HepG2 (cell line): ENCODE data around the gene EYA4. TPM values are rescaled to one million over a fixed set of nuclear protein-coding genes. Genes with fewer than 3 reads are reported as not detected.

Experiments
- ATAC-seq: fragments of 200-7000 bp; cut with Tn5 transposase; 3 replicates; pipeline ENCODE4 v1.9.1; 2020; ENCODE audit warnings: mild to moderate bottlenecking, moderate library complexity
- BruUV-seq: library from RNA; stranded (reverse); fragments of 400-500 nt; replicated peaks from 2 replicates; lab custom pipeline; 2021; lab: Mats Ljungman, UMichigan
- CTCF ChIA-PET: fragments of 300-600 bp; formaldehyde crosslinking; extraction: SDS; loops from one replicate; lab custom pipeline; 2021; ENCODE audit warnings: low total read pairs, inconsistent platforms, low intra/inter-chr PET ratio; lab: Yijun Ruan, JAX
- POLR2A ChIA-PET: fragments of 350-600 bp; sonication (Branson Sonifier 250); formaldehyde crosslinking; loops from one replicate; lab custom pipeline; 2020; ENCODE audit warnings: antibody characterized with exemption, inconsistent platforms; lab: Yijun Ruan, JAX
- DNase-seq: peaks from one replicate; pipeline ENCODE4 v3.0.0-alpha.2; 2015; ENCODE audit warnings: low spot score
- FAIRE-seq: peaks from 3 replicates; lab custom pipeline; 2011; peaks lifted over from hg19 to GRCh38; lab: Jason Lieb, UNC
- H2AFZ ChIP-seq: one replicate; pipeline ENCODE4 v1.6.1; 2011; ENCODE audit warnings: low read length, inconsistent platforms
- H3K27ac ChIP-seq: fragments of 300-600 bp; 3 replicates; pipeline ENCODE4 v1.8.0; 2011; ENCODE audit warnings: mixed run types, mild to moderate bottlenecking, mixed read lengths, low read length, inconsistent platforms; ENCODE audit not compliant: insufficient read depth; ENCODE audit errors: extremely low read length
- H3K27me3 ChIP-seq, 2 experiments: fragments of 200-600 bp in 1 of 2; 2 replicates in 1 of 2; 3 replicates in 1 of 2; pipeline versions ENCODE4 v1.6.0 to v1.8.0; 2011; ENCODE audit warnings: low read length in 2 of 2, mild to moderate bottlenecking in 2 of 2, moderate library complexity in 2 of 2, inconsistent platforms in 1 of 2; ENCODE audit not compliant: insufficient read depth in 2 of 2, control insufficient read depth in 1 of 2
- H3K36me3 ChIP-seq, 2 experiments: fragments of 200-600 bp in 1 of 2; replicated peaks in 1 of 2; 2 replicates in 1 of 2; 3 replicates in 1 of 2; pipeline versions ENCODE4 v1.5.1 to v1.8.0; 2011; ENCODE audit warnings: low read length in 2 of 2, inconsistent platforms in 1 of 2; ENCODE audit not compliant: insufficient read depth in 2 of 2, control insufficient read depth in 1 of 2
- H3K4me1 ChIP-seq: 2 replicates; pipeline ENCODE4 v1.5.1; 2012; ENCODE audit warnings: low read length, inconsistent platforms; ENCODE audit not compliant: insufficient read depth
- H3K4me2 ChIP-seq: 2 replicates; pipeline ENCODE4 v1.6.0; 2011; ENCODE audit warnings: low read depth, low read length, inconsistent platforms
- H3K4me3 ChIP-seq, 3 experiments: fragments of 200-600 bp in 1 of 3; sonication (generic), shearing (Covaris generic) in 1 of 3; replicated peaks in 1 of 3; 2 replicates each; pipeline ENCODE4 v1.5.1; 2011 to 2016; ENCODE audit warnings: low read length in 3 of 3, inconsistent platforms in 2 of 3, low read depth in 2 of 3, mild to moderate bottlenecking in 2 of 3, control low read depth in 1 of 3, mixed read lengths in 1 of 3; ENCODE audit not compliant: insufficient read depth in 1 of 3
- H3K79me2 ChIP-seq: one replicate; pipeline ENCODE4 v1.6.1; 2011; ENCODE audit warnings: low read length, inconsistent platforms; ENCODE audit not compliant: insufficient read depth
- H3K9ac ChIP-seq: 2 replicates; pipeline ENCODE4 v1.6.0; 2011; ENCODE audit warnings: mild to moderate bottlenecking, low read depth, low read length, inconsistent platforms; ENCODE audit not compliant: insufficient read depth
- H3K9me3 ChIP-seq: 2 replicates; pipeline ENCODE4 v1.5.1; 2012; ENCODE audit warnings: mild to moderate bottlenecking, low read length
- H4K20me1 ChIP-seq: 2 replicates; pipeline ENCODE4 v1.6.0; 2011; ENCODE audit warnings: inconsistent platforms, mild to moderate bottlenecking, low read length, moderate library complexity; ENCODE audit not compliant: insufficient read depth
- ELF4 ChIP-seq: sonication (generic); formaldehyde crosslinking; IDR thresholded peaks from 2 replicates; pipeline ENCODE4 v1.5.0; 2020; ENCODE audit warnings: missing genetic modification reagents, mild to moderate bottlenecking, moderate library complexity, borderline replicate concordance
- FOSL1 ChIP-seq: sonication (generic); formaldehyde crosslinking; IDR thresholded peaks from 2 replicates; pipeline ENCODE4 v1.9.0; 2021; ENCODE audit warnings: missing genetic modification reagents, borderline replicate concordance
- FOXA1 ChIP-seq, 2 experiments: fragments of 450-650 bp in 1 of 2; sonication (generic) in 1 of 2; formaldehyde crosslinking in 1 of 2; IDR thresholded peaks; 2 replicates each; pipeline versions ENCODE4 v1.4.0 to v1.6.1; 2016 to 2020; ENCODE audit warnings: missing genetic modification reagents in 1 of 2
- GZF1 ChIP-seq: sonication (generic); formaldehyde crosslinking; IDR thresholded peaks from 2 replicates; pipeline ENCODE4 v1.5.1; 2020; ENCODE audit warnings: mild to moderate bottlenecking, missing genetic modification reagents
- MED8 ChIP-seq: sonication (generic); formaldehyde crosslinking; IDR thresholded peaks from 2 replicates; pipeline ENCODE4 v1.8.1; 2023; ENCODE audit warnings: mild to moderate bottlenecking, missing genetic modification reagents; ENCODE audit not compliant: insufficient replicate concordance
- MIER2 ChIP-seq: IDR thresholded peaks from 2 replicates; pipeline ENCODE4 v1.6.1; 2016; ENCODE audit warnings: missing biosample characterization, missing genetic modification reagents
- MZF1 ChIP-seq: sonication (generic); formaldehyde crosslinking; IDR thresholded peaks from 2 replicates; pipeline ENCODE4 v1.8.1; 2023; ENCODE audit warnings: mild to moderate bottlenecking, missing genetic modification reagents, borderline replicate concordance
- NFKBIZ ChIP-seq: IDR thresholded peaks from 2 replicates; pipeline ENCODE4 v1.6.1; 2018; ENCODE audit warnings: missing genetic modification reagents, missing compliant biosample characterization
- ZNF556 ChIP-seq: sonication (generic); formaldehyde crosslinking; IDR thresholded peaks from 2 replicates; pipeline ENCODE4 v1.4.0; 2020; ENCODE audit warnings: mild to moderate bottlenecking, missing genetic modification reagents, borderline replicate concordance
- ZNF570 ChIP-seq: sonication (generic); formaldehyde crosslinking; IDR thresholded peaks from 2 replicates; pipeline ENCODE4 v1.4.0; 2020; ENCODE audit warnings: mild to moderate bottlenecking, missing genetic modification reagents, borderline replicate concordance
- ZNF597 ChIP-seq: sonication (generic); formaldehyde crosslinking; IDR thresholded peaks from 2 replicates; pipeline ENCODE4 v1.5.0; 2020; ENCODE audit warnings: missing genetic modification reagents
- WGBS: methylation state at CpG from one replicate; pipeline ENCODE4 v1.1.6; 2017; ENCODE audit warnings: low lambda C conversion rate; 5-methylcytosine and 5-hydroxymethylcytosine counted together
- in situ Hi-C: cut with HindIII; loops from 2 replicates; pipeline ENCODE4 v1.10.0; 2017; ENCODE audit warnings: low pct_unique_long_range_greater_than_20kb; ENCODE audit not compliant: extremely low pct_ligation_motif_present
- intact Hi-C: fragments of 100-400 bp; cut with micrococcal nuclease; formaldehyde crosslinking; loops from one replicate; pipeline ENCODE4 v1.10.0; 2022; ENCODE audit not compliant: unreplicated experiment
- polyA plus RNA-seq, 8 experiments: library from polyadenylated mRNA; depleted of rRNA in 3 of 8; stranded (reverse) in 7 of 8; unstranded in 1 of 8; fragments of >200 nt; fragmentation: Illumina TruSeq in 4 of 8; extraction: Trizol in 4 of 8; gene quantifications; 2 replicates each; pipeline versions ENCODE4 v1.2.1 to v1.2.3, GENCODE V29; 2011 to 2016; ENCODE audit warnings: low read depth in 4 of 8, missing spikeins in 1 of 8, mixed read lengths in 1 of 8; ENCODE audit not compliant: insufficient read depth in 1 of 8
- total RNA-seq, 5 experiments: library from RNA; depleted of rRNA; stranded (reverse); fragments of >200 nt; fragmentation: Illumina TruSeq; extraction: Trizol; gene quantifications; 2 replicates each; pipeline ENCODE4 v1.2.3, GENCODE V29; 2016; ENCODE audit warnings: low read depth in 1 of 5
- TF ChIP-seq, protein P1 (sequence below): sonication (generic); formaldehyde crosslinking; IDR thresholded peaks from 2 replicates; pipeline ENCODE4 v1.4.0; 2020; ENCODE audit warnings: missing genetic modification reagents, mild to moderate bottlenecking, borderline replicate concordance
- TF ChIP-seq, protein P2 (sequence below): IDR thresholded peaks from 2 replicates; pipeline ENCODE4 v1.6.1; 2012; ENCODE audit warnings: low read length, improper control_type of control experiment
- TF ChIP-seq, protein P3 (sequence below): sonication (generic); formaldehyde crosslinking; IDR thresholded peaks from 2 replicates; pipeline ENCODE4 v1.4.0; 2020; ENCODE audit warnings: mild to moderate bottlenecking, missing genetic modification reagents
- TF ChIP-seq, protein P4 (sequence below): fragments of 450-650 bp; IDR thresholded peaks from 2 replicates; pipeline ENCODE4 v1.6.1; 2016
- TF ChIP-seq, protein P5 (sequence below): sonication (generic); formaldehyde crosslinking; IDR thresholded peaks from 2 replicates; pipeline ENCODE4 v1.8.0; 2022; ENCODE audit warnings: missing genetic modification reagents, low read depth, mild to moderate bottlenecking, borderline replicate concordance

The EYA4 gene
- total and polyA plus RNA-seq, 2 of the 13 experiments (the other 11 are each of a cell fraction or from before 2014, with no cell fraction given), result not detected

DNA sequence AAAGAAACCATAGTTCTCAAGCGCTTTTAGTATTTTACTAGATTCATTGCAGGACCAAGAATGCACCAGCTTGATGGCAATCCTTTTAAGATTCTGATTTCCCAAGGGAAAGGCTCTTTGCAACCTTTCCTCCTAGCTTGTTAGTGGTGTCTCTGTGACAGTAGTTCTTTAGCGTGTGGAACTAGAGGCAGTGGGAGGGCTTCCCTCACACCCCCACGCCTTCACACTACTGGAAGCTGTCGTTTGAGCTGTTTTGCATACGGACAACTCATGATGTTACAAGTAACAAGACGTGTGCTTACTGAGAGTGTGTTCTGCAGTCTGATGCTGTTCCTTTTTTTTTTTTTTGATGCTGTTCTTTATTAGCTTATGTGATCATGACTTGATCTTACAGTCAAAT, 34.1 kb downstream of the EYA4 start:
- ATAC-seq, result no peak
- H3K9me3 ChIP-seq, result no peaks in the 10 kb centered on the region
- H3K79me2 ChIP-seq, result no peaks in the 10 kb centered on the region
- no peak overlapping the region for H3K27ac ChIP-seq
- no peaks in the 10 kb centered on the region for H3K27me3 ChIP-seq
- no peak overlapping the region for H3K4me3 ChIP-seq
- no peak overlapping the region for H2AFZ ChIP-seq
- in situ Hi-C loops (no loop called here), intact Hi-C loops (no loop called here)
- DNase-seq, result no peak
- H3K4me1 ChIP-seq, result no peaks in the 10 kb centered on the region
- ChIA-PET POLR2A (no interaction called here), CTCF (no interaction called here)
- no peaks in the 10 kb centered on the region for H4K20me1 ChIP-seq
- no peak overlapping the region for H3K9ac ChIP-seq
- 2% methylated on average over 6 of the region's 6 CpGs for WGBS
- no TSS peak for BruUV-seq
- no peak for FAIRE-seq
- H3K36me3 ChIP-seq, result no peaks in the 10 kb centered on the region
- no peak overlapping the region for H3K4me2 ChIP-seq
- TF ChIP-seq ELF4 (CRISPR knock-in tag) (no peak), FOSL1 (CRISPR knock-in tag) (no peak), ZNF556 (CRISPR knock-in tag) (no peak), FOXA1 (IDR thresholded peaks at IDR 0.05) (no peak), FOXA1 (CRISPR knock-in tag; IDR thresholded peaks at IDR 0.05) (no peak), ZNF570 (CRISPR knock-in tag) (no peak), MED8 (CRISPR knock-in tag) (no peak), MZF1 (CRISPR knock-in tag) (no peak), ZNF597 (no peak), MIER2 (no peak), NFKBIZ (no peak), GZF1 (no peak)
- TF ChIP-seq, protein P1, sequence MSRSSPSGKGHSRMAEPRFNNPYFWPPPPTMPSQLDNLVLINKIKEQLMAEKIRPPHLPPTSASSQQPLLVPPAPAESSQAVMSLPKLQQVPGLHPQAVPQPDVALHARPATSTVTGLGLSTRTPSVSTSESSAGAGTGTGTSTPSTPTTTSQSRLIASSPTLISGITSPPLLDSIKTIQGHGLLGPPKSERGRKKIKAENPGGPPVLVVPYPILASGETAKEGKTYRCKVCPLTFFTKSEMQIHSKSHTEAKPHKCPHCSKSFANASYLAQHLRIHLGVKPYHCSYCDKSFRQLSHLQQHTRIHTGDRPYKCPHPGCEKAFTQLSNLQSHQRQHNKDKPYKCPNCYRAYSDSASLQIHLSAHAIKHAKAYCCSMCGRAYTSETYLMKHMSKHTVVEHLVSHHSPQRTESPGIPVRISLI (CRISPR knock-in tag), result no peak
- TF ChIP-seq, protein P2, sequence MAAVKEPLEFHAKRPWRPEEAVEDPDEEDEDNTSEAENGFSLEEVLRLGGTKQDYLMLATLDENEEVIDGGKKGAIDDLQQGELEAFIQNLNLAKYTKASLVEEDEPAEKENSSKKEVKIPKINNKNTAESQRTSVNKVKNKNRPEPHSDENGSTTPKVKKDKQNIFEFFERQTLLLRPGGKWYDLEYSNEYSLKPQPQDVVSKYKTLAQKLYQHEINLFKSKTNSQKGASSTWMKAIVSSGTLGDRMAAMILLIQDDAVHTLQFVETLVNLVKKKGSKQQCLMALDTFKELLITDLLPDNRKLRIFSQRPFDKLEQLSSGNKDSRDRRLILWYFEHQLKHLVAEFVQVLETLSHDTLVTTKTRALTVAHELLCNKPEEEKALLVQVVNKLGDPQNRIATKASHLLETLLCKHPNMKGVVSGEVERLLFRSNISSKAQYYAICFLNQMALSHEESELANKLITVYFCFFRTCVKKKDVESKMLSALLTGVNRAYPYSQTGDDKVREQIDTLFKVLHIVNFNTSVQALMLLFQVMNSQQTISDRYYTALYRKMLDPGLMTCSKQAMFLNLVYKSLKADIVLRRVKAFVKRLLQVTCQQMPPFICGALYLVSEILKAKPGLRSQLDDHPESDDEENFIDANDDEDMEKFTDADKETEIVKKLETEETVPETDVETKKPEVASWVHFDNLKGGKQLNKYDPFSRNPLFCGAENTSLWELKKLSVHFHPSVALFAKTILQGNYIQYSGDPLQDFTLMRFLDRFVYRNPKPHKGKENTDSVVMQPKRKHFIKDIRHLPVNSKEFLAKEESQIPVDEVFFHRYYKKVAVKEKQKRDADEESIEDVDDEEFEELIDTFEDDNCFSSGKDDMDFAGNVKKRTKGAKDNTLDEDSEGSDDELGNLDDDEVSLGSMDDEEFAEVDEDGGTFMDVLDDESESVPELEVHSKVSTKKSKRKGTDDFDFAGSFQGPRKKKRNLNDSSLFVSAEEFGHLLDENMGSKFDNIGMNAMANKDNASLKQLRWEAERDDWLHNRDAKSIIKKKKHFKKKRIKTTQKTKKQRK, result no peak
- TF ChIP-seq, protein P3, sequence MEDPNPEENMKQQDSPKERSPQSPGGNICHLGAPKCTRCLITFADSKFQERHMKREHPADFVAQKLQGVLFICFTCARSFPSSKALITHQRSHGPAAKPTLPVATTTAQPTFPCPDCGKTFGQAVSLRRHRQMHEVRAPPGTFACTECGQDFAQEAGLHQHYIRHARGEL (CRISPR knock-in tag), result no peak
- TF ChIP-seq, protein P4, sequence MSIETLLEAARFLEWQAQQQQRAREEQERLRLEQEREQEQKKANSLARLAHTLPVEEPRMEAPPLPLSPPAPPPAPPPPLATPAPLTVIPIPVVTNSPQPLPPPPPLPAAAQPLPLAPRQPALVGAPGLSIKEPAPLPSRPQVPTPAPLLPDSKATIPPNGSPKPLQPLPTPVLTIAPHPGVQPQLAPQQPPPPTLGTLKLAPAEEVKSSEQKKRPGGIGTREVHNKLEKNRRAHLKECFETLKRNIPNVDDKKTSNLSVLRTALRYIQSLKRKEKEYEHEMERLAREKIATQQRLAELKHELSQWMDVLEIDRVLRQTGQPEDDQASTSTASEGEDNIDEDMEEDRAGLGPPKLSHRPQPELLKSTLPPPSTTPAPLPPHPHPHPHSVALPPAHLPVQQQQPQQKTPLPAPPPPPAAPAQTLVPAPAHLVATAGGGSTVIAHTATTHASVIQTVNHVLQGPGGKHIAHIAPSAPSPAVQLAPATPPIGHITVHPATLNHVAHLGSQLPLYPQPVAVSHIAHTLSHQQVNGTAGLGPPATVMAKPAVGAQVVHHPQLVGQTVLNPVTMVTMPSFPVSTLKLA, result no peak
- TF ChIP-seq, protein P5, sequence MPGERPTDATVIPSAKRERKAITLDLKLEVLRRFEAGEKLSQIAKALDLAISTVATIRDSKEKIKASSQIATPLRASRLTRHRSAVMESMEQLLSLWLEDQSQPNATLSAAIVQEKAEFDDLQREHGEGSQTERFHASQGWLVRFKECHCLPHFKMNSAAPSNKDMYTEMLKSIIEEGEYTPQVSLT, result no peak
